HEK293 (cell line): ENCODE measurements around the gene TAS2R60.

Experiments used
- CTCF ChIA-PET: fragments of 350-600 bp; formaldehyde crosslinking; extraction: SDS; loops from one replicate; lab custom pipeline; 2021; ENCODE audit warnings: antibody characterized with exemption; lab: Yijun Ruan, JAX
- POLR2A ChIA-PET: fragments of 300-600 bp; formaldehyde crosslinking; extraction: SDS; loops from one replicate; lab custom pipeline; 2020; ENCODE audit warnings: antibody characterized with exemption, inconsistent platforms; lab: Yijun Ruan, JAX
- H3K27ac ChIP-seq: fragments of 200-500 bp; sonication (Bioruptor generic); 2 replicates; pipeline ENCODE4 v1.5.1; 2014; ENCODE audit warnings: low read depth, low read length, control low read depth, inconsistent platforms; ENCODE audit errors: extremely low read depth
- H3K36me3 ChIP-seq, 2 experiments: fragments of 200-500 bp in 1 of 2; sonication (Bioruptor generic) in 1 of 2; 1 replicate in 1 of 2; 2 replicates in 1 of 2; pipeline ENCODE4 v1.5.1; 2014 to 2017; ENCODE audit warnings: inconsistent platforms in 2 of 2, low read length in 2 of 2; ENCODE audit not compliant: control insufficient read depth in 2 of 2, insufficient read depth in 1 of 2
- H3K4me1 ChIP-seq: fragments of 200-500 bp; sonication (Bioruptor generic); 2 replicates; pipeline ENCODE4 v1.5.1; 2014; ENCODE audit warnings: mild to moderate bottlenecking, low read length, inconsistent platforms; ENCODE audit not compliant: control insufficient read depth, insufficient read depth
- H3K4me3 ChIP-seq: 2 replicates; pipeline ENCODE4 v1.5.1; 2011; ENCODE audit warnings: low read depth, mild to moderate bottlenecking, control low read depth, low read length, moderate library complexity
- H3K9me3 ChIP-seq: fragments of 200-500 bp; sonication (Bioruptor generic); 2 replicates; pipeline ENCODE4 v1.5.1; 2014; ENCODE audit warnings: low read depth, low read length, inconsistent platforms; ENCODE audit not compliant: control insufficient read depth, insufficient read depth
- ATF2 ChIP-seq: fragments of 450-650 bp; formaldehyde crosslinking; IDR thresholded peaks from 2 replicates; pipeline ENCODE4 v1.5.1; 2016; ENCODE audit warnings: missing biosample characterization, missing genetic modification characterization, low read depth
- FEZF1 ChIP-seq: fragments of 450-650 bp; formaldehyde crosslinking; IDR thresholded peaks from 2 replicates; pipeline ENCODE4 v1.5.1; 2016; ENCODE audit warnings: missing biosample characterization, missing genetic modification characterization
- GLI4 ChIP-seq: fragments of 450-650 bp; formaldehyde crosslinking; IDR thresholded peaks from 2 replicates; pipeline ENCODE4 v1.5.1; 2016; ENCODE audit warnings: missing biosample characterization, missing genetic modification characterization
- OSR2 ChIP-seq: fragments of 450-650 bp; formaldehyde crosslinking; IDR thresholded peaks from 2 replicates; pipeline ENCODE4 v1.5.1; 2016; ENCODE audit warnings: missing biosample characterization, missing genetic modification characterization
- PRDM10 ChIP-seq: fragments of 450-650 bp; formaldehyde crosslinking; IDR thresholded peaks from 2 replicates; pipeline ENCODE4 v1.5.1; 2016; ENCODE audit warnings: missing biosample characterization, missing genetic modification characterization
- SALL2 ChIP-seq: fragments of 450-650 bp; formaldehyde crosslinking; IDR thresholded peaks from 2 replicates; pipeline ENCODE4 v1.5.0; 2017; ENCODE audit warnings: missing biosample characterization, mild to moderate bottlenecking, missing genetic modification characterization, borderline replicate concordance
- SP2 ChIP-seq: fragments of 450-650 bp; formaldehyde crosslinking; IDR thresholded peaks from 2 replicates; pipeline ENCODE4 v1.5.1; 2016; ENCODE audit warnings: missing biosample characterization, missing genetic modification characterization
- ZBTB7A ChIP-seq: fragments of 450-650 bp; formaldehyde crosslinking; IDR thresholded peaks from 2 replicates; pipeline ENCODE4 v1.5.1; 2016; ENCODE audit warnings: low read depth, missing biosample characterization, missing genetic modification characterization
- ZEB2 ChIP-seq: fragments of 450-650 bp; formaldehyde crosslinking; IDR thresholded peaks from 2 replicates; pipeline ENCODE4 v1.5.1; 2016; ENCODE audit warnings: missing biosample characterization, missing genetic modification characterization
- ZNF121 ChIP-seq: fragments of 450-650 bp; formaldehyde crosslinking; IDR thresholded peaks from 2 replicates; pipeline ENCODE4 v1.5.1; 2016; ENCODE audit warnings: missing biosample characterization, missing genetic modification characterization
- ZNF133 ChIP-seq: fragments of 450-650 bp; formaldehyde crosslinking; IDR thresholded peaks from 2 replicates; pipeline ENCODE4 v1.5.1; 2016; ENCODE audit warnings: missing biosample characterization, missing genetic modification characterization
- ZNF174 ChIP-seq: fragments of 450-650 bp; formaldehyde crosslinking; IDR thresholded peaks from 2 replicates; pipeline ENCODE4 v1.5.0; 2017; ENCODE audit warnings: missing biosample characterization, mild to moderate bottlenecking, missing genetic modification characterization
- ZNF2 ChIP-seq: fragments of 450-650 bp; formaldehyde crosslinking; IDR thresholded peaks from 2 replicates; pipeline ENCODE4 v1.5.1; 2016; ENCODE audit warnings: missing biosample characterization, missing genetic modification characterization
- ZNF311 ChIP-seq: fragments of 450-650 bp; formaldehyde crosslinking; IDR thresholded peaks from 2 replicates; pipeline ENCODE4 v1.5.1; 2017; ENCODE audit warnings: missing biosample characterization, missing genetic modification characterization, borderline replicate concordance
- ZNF362 ChIP-seq: fragments of 450-650 bp; formaldehyde crosslinking; IDR thresholded peaks from 2 replicates; pipeline ENCODE4 v1.5.1; 2016; ENCODE audit warnings: missing biosample characterization, missing genetic modification characterization
- ZNF398 ChIP-seq: fragments of 450-650 bp; formaldehyde crosslinking; IDR thresholded peaks from 2 replicates; pipeline ENCODE4 v1.5.1; 2017; ENCODE audit warnings: missing biosample characterization, missing genetic modification characterization
- ZNF449 ChIP-seq: fragments of 450-650 bp; formaldehyde crosslinking; IDR thresholded peaks from 2 replicates; pipeline ENCODE4 v1.5.1; 2017; ENCODE audit warnings: missing biosample characterization, mild to moderate bottlenecking, missing genetic modification characterization, moderate library complexity
- ZNF513 ChIP-seq: fragments of 450-650 bp; IDR thresholded peaks from 2 replicates; pipeline ENCODE4 v1.5.1; 2018; ENCODE audit warnings: missing biosample characterization, missing genetic modification characterization
- ZNF544 ChIP-seq: fragments of 450-650 bp; formaldehyde crosslinking; IDR thresholded peaks from 2 replicates; pipeline ENCODE4 v1.5.0; 2017; ENCODE audit warnings: missing biosample characterization, missing genetic modification characterization
- ZNF548 ChIP-seq: fragments of 450-650 bp; formaldehyde crosslinking; IDR thresholded peaks from 2 replicates; pipeline ENCODE4 v1.5.1; 2016; ENCODE audit warnings: missing biosample characterization, missing genetic modification characterization
- ZNF626 ChIP-seq: fragments of 450-650 bp; sonication (Bioruptor Pico); formaldehyde crosslinking; IDR thresholded peaks from 2 replicates; pipeline ENCODE4 v1.5.1; 2018; ENCODE audit warnings: missing biosample characterization, missing genetic modification characterization, inconsistent platforms
- ZNF701 ChIP-seq: fragments of 450-650 bp; formaldehyde crosslinking; IDR thresholded peaks from 2 replicates; pipeline ENCODE4 v1.5.1; 2016; ENCODE audit warnings: missing biosample characterization, missing genetic modification characterization
- ZNF768 ChIP-seq: fragments of 450-650 bp; formaldehyde crosslinking; IDR thresholded peaks from 2 replicates; pipeline ENCODE4 v1.5.1; 2018; ENCODE audit warnings: missing biosample characterization, mild to moderate bottlenecking, missing genetic modification characterization

Gene TAS2R60

GRCh38 chr7:143418681-143419458, 24.4 kb upstream of the TAS2R60 start:
- POLR2A ChIA-PET, result no interaction called here
- Histone ChIP-seq H3K9me3 (no peaks in the 10 kb centered on the region), H3K4me3 (no peak overlapping the region), H3K4me1 (no peaks in the 10 kb centered on the region), H3K27ac (no peak overlapping the region), H3K36me3 (no peaks in the 10 kb centered on the region)
- no peak for TF ChIP-seq ZEB2 (tag by site-specific recombination)
- no peak for TF ChIP-seq ZNF121 (tag by site-specific recombination)
- TF ChIP-seq ATF2 (tag by site-specific recombination), result no peak
- no peak for TF ChIP-seq ZNF513
- TF ChIP-seq ZNF544 (tag by site-specific recombination), result no peak
- TF ChIP-seq PRDM10 (tag by site-specific recombination), result no peak
- no peak for TF ChIP-seq ZBTB7A (tag by site-specific recombination)
- no peak for TF ChIP-seq ZNF548 (tag by site-specific recombination)
- TF ChIP-seq SP2 (tag by site-specific recombination), result no peak
- TF ChIP-seq FEZF1 (tag by site-specific recombination), result no peak
- no peak for TF ChIP-seq OSR2 (tag by site-specific recombination)
- no peak for TF ChIP-seq ZNF701 (tag by site-specific recombination)
- TF ChIP-seq ZNF398, result no peak
- no peak for TF ChIP-seq ZNF311
- no peak for TF ChIP-seq ZNF626 (tag by site-specific recombination)
- CTCF ChIA-PET, result interaction anchor here (0.6 to 1.2 kb wide), 4 partner anchors 10 to 176 kb away, joined by 3 read pairs; no protein-coding TSS in a partner anchor

GRCh38 chr7:143419880-143420279, 23.4 kb upstream of the TAS2R60 start:
- H3K36me3 ChIP-seq, result no peaks in the 10 kb centered on the region
- H3K4me3 ChIP-seq, result no peak overlapping the region
- H3K27ac ChIP-seq, result no peak overlapping the region
- ChIA-PET CTCF (interaction anchor here (0.6 kb wide), 1 partner anchor 15 kb away, joined by 3 read pairs; no protein-coding TSS in a partner anchor), POLR2A (no interaction called here)
- H3K4me1 ChIP-seq, result no peaks in the 10 kb centered on the region
- H3K9me3 ChIP-seq, result no peaks in the 10 kb centered on the region
- TF ChIP-seq SALL2 (tag by site-specific recombination) (no peak), ZEB2 (tag by site-specific recombination) (no peak), ZNF768 (no peak), ZNF174 (tag by site-specific recombination) (no peak), ZNF121 (tag by site-specific recombination) (no peak), ZNF362 (tag by site-specific recombination) (no peak), ZNF133 (tag by site-specific recombination) (no peak), GLI4 (no peak), ZNF449 (no peak), ZNF2 (tag by site-specific recombination) (no peak)
